Ascending aorta (tissue), 2 donors: ENCODE results near the gene MAN1C1. TPM values are rescaled to one million over a fixed set of nuclear protein-coding genes. Genes with fewer than 3 reads are reported as not detected.
"Not testable (repeated sequence)": the region's sequence is repeated elsewhere in the genome, so short reads cannot be mapped to it uniquely, and the experiment has no call there.

Source experiments
- DNase-seq, 2 donors: peaks; one replicate each; pipeline ENCODE4 v3.0.0-alpha.2; 2019; ENCODE audit warnings: low spot score in 2 of 2
- H3K27ac ChIP-seq, 2 donors: fragments of 200-600 bp; sonication (generic); one replicate each; pipeline ENCODE4 v1.5.1; 2016 to 2017; ENCODE audit warnings: mild to moderate bottlenecking in 1 of 2
- H3K27me3 ChIP-seq: fragments of 200-600 bp; sonication (generic); one replicate; pipeline ENCODE4 v1.5.1; 2017
- H3K36me3 ChIP-seq, 2 donors: fragments of 200-600 bp; sonication (generic); one replicate each; pipeline ENCODE4 v1.5.1; 2016
- H3K4me1 ChIP-seq, 2 donors: fragments of 200-600 bp; sonication (generic); one replicate each; pipeline ENCODE4 v1.5.1; 2016 to 2017; ENCODE audit warnings: mild to moderate bottlenecking in 1 of 2
- H3K4me3 ChIP-seq, 2 donors: fragments of 200-600 bp; sonication (generic); one replicate each; pipeline ENCODE4 v1.5.1; 2016 to 2017; ENCODE audit warnings: mild to moderate bottlenecking in 1 of 2
- H3K9me3 ChIP-seq, 2 donors: fragments of 200-600 bp; sonication (generic); one replicate each; pipeline ENCODE4 v1.5.1; 2016
- CTCF ChIP-seq, 3 experiments: fragments of 200-600 bp in 2 of 3; fragments of 450-650 bp in 1 of 3; sonication (generic) in 2 of 3; IDR thresholded peaks; one replicate each; pipeline ENCODE4 v1.5.1; 2016 to 2019; ENCODE audit warnings: antibody characterized with exemption in 3 of 3, mild to moderate bottlenecking in 1 of 3, moderate library complexity in 1 of 3
- intact Hi-C: fragments of 100-400 bp; cut with DNase I; formaldehyde crosslinking; loops from one replicate; pipeline ENCODE4 v1.15.1; 2023
- total RNA-seq: library from RNA; depleted of rRNA; stranded (reverse); fragments of >200 nt; gene quantifications from one replicate; pipeline ENCODE4 v1.1.0, GENCODE V29; 2016

MAN1C1 gene
- total RNA-seq, 1 donor from 2014 or later, result 14.3 TPM

- no peaks in the 10 kb centered on the region for H3K9me3 ChIP-seq
- no peaks in the 10 kb centered on the region for H3K27me3 ChIP-seq
- DNase-seq, result no peak
- no peak overlapping the region for H3K4me3 ChIP-seq
- TF ChIP-seq CTCF (IDR thresholded peaks at IDR 0.05), result no peak
- peaks cover 4 to 11% of the 10 kb centered on the region in 2 donors for H3K4me1 ChIP-seq
- H3K27ac ChIP-seq, result no peak overlapping the region
- no peaks in the 10 kb centered on the region for H3K36me3 ChIP-seq
- intact Hi-C loops, result no loop called here
Observed at GRCh38 chr1:25661043-25661815, 44.6 kb downstream of the MAN1C1 start.

- TF ChIP-seq CTCF (IDR thresholded peaks at IDR 0.05), result no peak
- Histone ChIP-seq H3K4me3 (no peak overlapping the region), H3K4me1 (peaks cover 4 to 11% of the 10 kb centered on the region in 2 donors), H3K27me3 (no peaks in the 10 kb centered on the region), H3K27ac (no peak overlapping the region), H3K36me3 (no peaks in the 10 kb centered on the region), H3K9me3 (no peaks in the 10 kb centered on the region)
- intact Hi-C loops, result no loop called here
- DNase-seq, result no peak
Observed at GRCh38 chr1:25662061-25662460, 45.5 kb downstream of the MAN1C1 start.

- peaks cover 4 to 11% of the 10 kb centered on the region in 2 donors for H3K4me1 ChIP-seq
Observed at GRCh38 chr1:25662959-25663358, 46.4 kb downstream of the MAN1C1 start.

GRCh38 chr1:25664357-25665199, 48.0 kb downstream of the MAN1C1 start:
- no peak overlapping the region for H3K27ac ChIP-seq
- DNase-seq, result no peak
- intact Hi-C loops, result no loop called here

More at GRCh38 chr1:25662959-25663358, 46.4 kb downstream of the MAN1C1 start:
- H3K27ac ChIP-seq, H3K4me3 ChIP-seq, H3K9me3 ChIP-seq, intact Hi-C loops, H3K27me3 ChIP-seq, DNase-seq, H3K36me3 ChIP-seq: not testable (repeated sequence)

GRCh38 chr1:25666460-25666859, 49.9 kb downstream of the MAN1C1 start:
- TF ChIP-seq CTCF (IDR thresholded peaks at IDR 0.05), result no peak
- Histone ChIP-seq H3K27ac (no peak overlapping the region), H3K4me1 (no peaks in the 10 kb centered on the region), H3K9me3 (no peaks in the 10 kb centered on the region), H3K27me3 (no peaks in the 10 kb centered on the region), H3K4me3 (no peak overlapping the region), H3K36me3 (no peaks in the 10 kb centered on the region)
- intact Hi-C loops, result no loop called here
- DNase-seq, result no peak

More at GRCh38 chr1:25664357-25665199, 48.0 kb downstream of the MAN1C1 start:
- Histone ChIP-seq H3K9me3 (no peaks in the 10 kb centered on the region), H3K36me3 (no peaks in the 10 kb centered on the region), H3K4me3 (no peak overlapping the region), H3K27me3 (no peaks in the 10 kb centered on the region), H3K4me1 (no peaks in the 10 kb centered on the region)
- TF ChIP-seq CTCF (IDR thresholded peaks at IDR 0.05), result no peak
